Measurements from ENCODE around the gene RTL10. TPM values are rescaled to one million over a fixed set of nuclear protein-coding genes. Genes with fewer than 3 reads are reported as not detected.

The RTL10 gene
- total RNA-seq: 1 to 10 TPM; 7.6 to 8.6 TPM
- long read RNA-seq, donor 1, full-length matches to known transcripts: 3 of 8 reads
- long read RNA-seq, donor 1, partial matches to known transcripts: 0 of 8 reads
- long read RNA-seq, donor 1, other reads (novel, unspliced or antisense): 5 of 8 reads
- long read RNA-seq, donor 2, full-length matches to known transcripts: 8 of 17 reads
- long read RNA-seq, donor 2, partial matches to known transcripts: 0 of 17 reads
- long read RNA-seq, donor 2, other reads (novel, unspliced or antisense): 9 of 17 reads

DNA sequence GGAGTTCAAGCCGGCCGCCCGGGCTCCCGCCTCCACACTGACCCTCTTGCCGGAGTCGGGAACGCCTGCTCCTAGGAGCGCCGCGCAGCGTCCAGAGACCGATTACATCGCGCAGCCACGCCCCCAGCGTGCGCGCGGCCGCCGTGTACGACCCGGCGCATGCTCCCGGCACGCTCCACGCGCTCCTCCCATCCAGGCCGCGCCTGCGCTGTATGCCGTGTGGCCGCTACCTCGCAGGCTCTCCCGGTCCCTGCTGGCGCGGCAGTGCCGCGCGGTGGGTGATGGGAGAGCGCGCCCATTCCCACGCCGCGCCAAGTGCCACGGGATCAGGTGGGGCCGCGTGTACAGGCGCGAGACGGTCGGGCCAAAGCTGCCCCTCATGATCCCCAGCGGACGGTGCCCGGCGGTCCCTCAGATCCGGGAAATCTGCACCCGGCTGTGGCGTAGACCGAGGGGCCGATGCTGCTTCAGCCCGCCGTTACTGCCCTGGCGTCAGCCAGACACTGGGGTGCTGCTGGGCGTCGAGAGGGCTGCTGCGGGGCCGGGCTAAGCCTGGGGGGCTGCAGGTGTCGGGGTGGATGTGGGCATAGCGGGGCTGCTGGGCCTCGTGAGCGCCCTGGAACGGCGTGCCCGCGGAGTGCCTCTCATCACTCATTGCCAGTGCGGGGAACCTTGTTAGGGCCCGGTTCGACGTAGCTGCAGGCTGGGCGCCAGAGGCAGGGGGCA, at the start of gene RTL10, which contains the start of gene GNB1L:
Gene RTL10, minus strand, starts transcription at position 97 of the 726 bp plus-strand sequence. CDS start 2,613 bp downstream, outside the sequence.
Gene GNB1L, minus strand, starts transcription at position 97 of the 726 bp plus-strand sequence. CDS start 33,519 bp downstream, outside the sequence.
- DNase-seq (ENCODE audit: low spot score): peak; percentile 100
- intact Hi-C loops (cut with DNase I): no loop called here

DNA sequence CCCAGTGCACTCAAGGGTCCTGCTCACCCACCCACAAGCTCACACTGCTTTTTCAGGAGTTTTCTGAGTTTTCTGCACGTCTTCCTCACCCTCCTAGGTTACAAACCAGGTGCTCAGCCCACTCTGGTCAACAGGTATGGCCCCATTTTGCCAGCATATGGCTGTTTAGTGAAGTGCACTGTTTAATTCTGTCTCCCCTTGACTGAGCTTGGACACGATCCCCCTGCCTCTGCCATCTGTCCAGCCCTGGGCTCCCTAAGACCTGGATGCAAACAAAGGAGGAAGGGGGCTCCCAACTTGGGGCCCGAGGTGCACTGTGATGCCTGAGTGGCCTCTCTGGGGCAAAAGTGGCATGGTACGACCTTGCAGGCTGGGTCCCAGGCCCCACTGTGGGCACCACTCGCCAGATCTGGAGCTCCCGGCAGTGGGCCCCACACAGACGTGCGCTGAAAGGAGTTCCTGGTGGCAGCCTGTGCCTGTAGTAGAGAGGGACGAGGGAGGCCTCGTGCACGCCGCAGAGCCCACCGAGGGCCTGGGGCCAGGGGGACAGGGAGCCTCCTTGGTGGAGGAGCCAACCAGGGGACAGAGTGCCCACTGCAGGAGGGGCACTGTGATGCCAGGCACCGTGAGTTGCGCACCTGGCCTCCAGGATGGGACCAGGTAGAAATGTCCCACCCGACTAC, 49.6 kb upstream of the RTL10 start:
- intact Hi-C loops (cut with DNase I): no loop called here
- no peak for DNase-seq (ENCODE audit: low spot score)

- intact Hi-C loops (cut with DNase I): no loop called here
Observed at GRCh38 chr22:19903513-19903912, 48.8 kb upstream of the RTL10 start.

DNA sequence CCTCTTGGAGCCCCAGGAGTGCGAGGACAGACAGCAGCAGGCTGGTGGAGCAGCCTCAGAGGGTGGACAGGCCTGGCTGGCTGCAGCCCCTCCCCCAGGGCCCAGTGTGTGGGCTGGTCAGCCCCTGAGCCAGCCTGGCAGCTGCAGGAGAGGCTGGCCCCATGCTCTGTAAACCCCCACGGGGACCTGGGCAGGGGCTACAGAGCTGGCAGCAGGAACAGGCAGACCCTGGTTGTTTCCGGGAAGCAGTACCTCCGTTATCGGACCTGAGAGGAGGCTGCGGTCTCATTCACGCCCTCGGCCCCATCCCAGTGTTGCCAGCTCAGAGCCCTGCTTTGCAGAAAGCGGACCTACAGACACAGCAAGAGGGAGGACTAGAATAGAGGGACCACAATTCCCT, 48.4 kb upstream of the RTL10 start:
- DNase-seq (ENCODE audit: low spot score): no peak
- intact Hi-C loops (cut with DNase I): no loop called here

More at GRCh38 chr22:19903513-19903912, 48.8 kb upstream of the RTL10 start:
- no peak for DNase-seq (ENCODE audit: low spot score)

DNA sequence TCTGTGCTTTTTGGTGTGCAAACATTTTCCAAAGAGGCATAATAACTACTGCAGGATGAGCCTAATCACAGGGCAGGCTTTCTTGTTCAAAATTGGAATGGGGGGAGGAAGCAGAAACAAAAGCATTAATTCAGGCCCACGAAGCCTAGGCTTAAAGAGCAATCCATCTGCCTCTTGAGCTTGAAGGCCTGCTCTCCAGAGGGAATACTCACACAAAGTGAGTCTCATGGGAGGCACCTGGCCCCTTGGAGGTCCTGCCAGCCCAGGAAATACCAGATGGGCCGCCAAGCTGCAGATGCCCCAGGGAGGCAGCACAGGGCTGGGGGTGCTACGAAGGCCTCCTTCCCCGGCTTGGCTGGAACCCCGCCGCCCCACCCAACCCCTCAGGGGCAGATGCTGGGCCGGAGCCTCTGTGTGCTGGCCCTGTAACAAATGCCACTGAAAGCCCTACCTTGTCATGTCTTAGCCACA, 47.6 kb upstream of the RTL10 start:
- intact Hi-C loops (cut with DNase I): no loop called here
- no peak for DNase-seq (ENCODE audit: low spot score)

- intact Hi-C loops (cut with DNase I): no loop called here
- no peak for DNase-seq (ENCODE audit: low spot score)
Observed at GRCh38 chr22:19901577-19902244, 47.0 kb upstream of the RTL10 start.

GRCh38 chr22:19900707-19901436, 46.2 kb upstream of the RTL10 start:
- DNase-seq (ENCODE audit: low spot score): no peak
- intact Hi-C loops (cut with DNase I): no loop called here

- intact Hi-C loops (cut with DNase I): loop anchor here in 1 of 2 donors (1.0 kb wide), 1 partner anchor 34 kb away; no protein-coding TSS in a partner anchor
- DNase-seq (ENCODE audit: low spot score): no peak
Observed at GRCh38 chr22:19898831-19899567, 44.3 kb upstream of the RTL10 start.

- no peak for DNase-seq (ENCODE audit: low spot score)
- intact Hi-C loops (cut with DNase I): loop anchor here in 1 of 2 donors (1.0 kb wide), 1 partner anchor 35 kb away; no protein-coding TSS in a partner anchor
Observed at GRCh38 chr22:19898145-19898544, 43.5 kb upstream of the RTL10 start.

DNA sequence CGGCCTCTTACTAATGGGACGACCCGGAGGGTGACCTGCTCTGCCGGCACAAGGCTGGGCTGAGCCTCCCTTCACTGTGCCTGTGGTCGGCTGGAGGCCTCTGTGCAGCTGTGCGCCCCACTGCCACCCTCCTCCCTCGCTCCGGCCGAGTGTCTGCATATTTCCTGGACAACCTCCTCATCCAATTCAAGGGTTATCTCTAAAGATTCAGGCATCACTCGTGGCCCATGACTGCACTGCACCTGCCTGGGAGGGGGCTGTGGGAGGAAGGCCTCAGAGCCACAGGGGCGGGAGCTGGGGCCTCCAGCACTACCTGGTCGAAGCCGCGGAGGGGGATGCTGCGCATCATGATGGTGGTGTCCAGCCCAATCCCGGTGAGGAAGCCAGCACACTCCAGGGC, 43.1 kb upstream of the RTL10 start:
- DNase-seq (ENCODE audit: low spot score): no peak
- intact Hi-C loops (cut with DNase I): loop anchor here in 1 of 2 donors (1.0 kb wide), 1 partner anchor 36 kb away; no protein-coding TSS in a partner anchor

- intact Hi-C loops (cut with DNase I): no loop called here
- DNase-seq (ENCODE audit: low spot score): no peak
Observed at GRCh38 chr22:19896665-19897355, 42.1 kb upstream of the RTL10 start.

- no peak for DNase-seq (ENCODE audit: low spot score)
- intact Hi-C loops (cut with DNase I): no loop called here
Observed at GRCh38 chr22:19895160-19895849, 40.6 kb upstream of the RTL10 start.

DNA sequence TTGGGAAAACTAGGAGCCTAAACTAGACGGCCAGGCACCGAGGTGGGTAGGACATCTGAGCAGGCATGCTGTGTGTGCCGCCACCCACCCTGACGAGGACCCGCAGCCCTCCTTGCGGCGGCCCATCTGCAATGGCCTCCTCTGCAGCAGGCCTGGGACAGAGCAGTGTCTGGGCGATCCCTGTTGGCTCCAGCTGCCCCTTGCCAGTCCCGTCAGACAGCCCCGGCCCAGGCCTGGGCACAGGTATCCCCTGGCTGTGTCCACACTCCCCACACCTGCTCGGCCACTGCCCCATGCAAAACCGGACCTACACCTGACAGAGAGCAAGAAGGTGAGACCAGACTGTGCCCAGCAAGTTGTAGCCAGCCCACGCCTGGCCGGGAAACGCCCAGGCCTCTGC, 38.7 kb upstream of the RTL10 start:
- DNase-seq (ENCODE audit: low spot score): no peak
- intact Hi-C loops (cut with DNase I): no loop called here

DNA sequence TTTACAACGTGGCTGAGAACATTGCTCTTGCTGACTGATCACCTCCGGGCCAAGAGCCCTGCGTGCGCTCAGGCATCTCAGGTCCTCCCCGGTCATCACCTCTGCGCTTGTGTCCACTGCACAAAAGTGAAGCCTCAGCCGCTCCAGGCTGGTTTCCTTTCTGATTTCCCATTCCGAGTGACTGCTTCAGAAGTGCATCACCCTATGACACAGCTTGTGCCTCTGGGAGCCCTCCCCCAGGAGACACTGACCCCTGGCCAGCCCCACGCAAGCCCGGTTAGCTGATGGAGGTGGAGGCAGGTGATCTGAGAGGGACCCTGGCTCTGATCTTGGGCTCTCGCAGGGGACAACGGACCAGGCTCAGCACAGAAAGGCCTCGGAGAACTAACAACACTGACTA, 38.3 kb upstream of the RTL10 start:
- no peak for DNase-seq (ENCODE audit: low spot score)
- intact Hi-C loops (cut with DNase I): no loop called here

DNA sequence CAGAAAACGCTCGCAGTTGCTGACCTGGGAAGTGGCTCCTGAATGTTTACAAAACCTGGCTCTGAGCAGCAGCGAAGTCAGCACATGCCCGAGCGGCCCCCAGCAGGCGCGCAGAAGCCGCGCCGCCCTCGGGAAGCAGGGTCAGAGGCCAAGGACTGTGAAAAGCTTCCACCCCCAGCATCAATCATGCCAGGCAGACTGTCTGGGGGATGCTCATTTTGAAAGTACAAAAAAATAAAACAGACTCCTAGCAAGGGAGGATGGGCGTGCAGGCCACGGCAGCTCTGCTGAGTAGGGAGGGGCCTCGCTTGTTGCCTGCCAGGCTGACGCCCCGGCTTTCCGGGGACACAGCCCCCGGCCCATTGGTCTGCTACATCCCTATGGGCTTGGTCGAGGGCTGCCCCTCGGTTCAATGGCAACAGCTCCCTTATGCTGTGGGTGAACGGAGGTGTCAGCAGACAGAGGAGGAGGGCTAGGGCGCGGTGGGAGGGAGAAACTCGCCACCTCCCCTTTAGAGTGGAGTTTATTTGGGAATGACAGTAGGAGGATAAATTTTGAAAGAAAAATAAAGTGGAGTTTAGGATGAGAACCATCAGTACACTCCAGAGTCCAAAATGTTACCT, 37.7 kb upstream of the RTL10 start:
- intact Hi-C loops (cut with DNase I): no loop called here

More for the DNA sequence above, 37.7 kb upstream of the RTL10 start:
- no peak for DNase-seq (ENCODE audit: low spot score)
